Dendritic cell treated with granulocyte-macrophage colony-stimulating factor and Interleukin-4, amounts not matched to agents 40 ng/mL and 50 ng/mL, for 4 days (primary cell): Measurements from ENCODE around the gene NECAB2.
"Not testable (repeated sequence)": the region's sequence is repeated elsewhere in the genome, so short reads cannot be mapped to it uniquely, and the experiment has no call there.

Experiments
- H3K27ac Mint-ChIP-seq: one replicate; pipeline ENCODE4 v1.8.0; 2022; ENCODE audit warnings: mild to moderate bottlenecking, mixed read lengths
- H3K27me3 Mint-ChIP-seq: one replicate; pipeline ENCODE4 v1.8.0; 2022; ENCODE audit warnings: mild to moderate bottlenecking, mixed read lengths
- H3K36me3 Mint-ChIP-seq: one replicate; pipeline ENCODE4 v1.8.0; 2022; ENCODE audit warnings: low read depth, mixed read lengths
- H3K4me1 Mint-ChIP-seq: one replicate; pipeline ENCODE4 v1.8.0; 2022; ENCODE audit warnings: low read depth, mixed read lengths
- H3K4me3 Mint-ChIP-seq: one replicate; pipeline ENCODE4 v1.8.0; 2022; ENCODE audit warnings: mild to moderate bottlenecking, moderate library complexity, mixed read lengths
- H3K9me3 Mint-ChIP-seq: one replicate; pipeline ENCODE4 v1.8.0; 2022; ENCODE audit warnings: mixed read lengths
- intact Hi-C: fragments of 100-400 bp; cut with micrococcal nuclease; formaldehyde crosslinking; loops from one replicate; pipeline ENCODE4 v1.15.0; 2022

Gene NECAB2

DNA sequence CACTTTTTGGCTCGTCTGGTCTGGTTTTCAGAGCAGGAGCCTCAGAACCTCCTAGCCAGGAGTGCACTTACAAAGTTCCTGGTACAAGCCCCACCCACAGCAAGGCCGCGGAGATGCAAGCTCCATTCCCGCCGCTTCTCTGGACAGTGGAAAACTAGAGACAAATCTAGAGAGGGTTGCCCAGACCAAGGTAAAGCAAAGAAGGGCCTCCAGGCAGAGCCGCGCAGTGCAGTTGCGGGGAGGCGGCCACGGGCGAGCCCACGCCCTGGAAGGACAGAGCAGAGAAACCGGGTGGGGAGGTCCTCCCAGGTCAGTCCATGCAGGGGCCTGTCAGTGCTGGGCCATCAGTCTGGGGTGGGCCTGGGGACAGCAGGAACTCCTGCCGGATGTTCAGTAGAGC is 26.0 kb upstream of the NECAB2 start:
- H3K4me3 Mint-ChIP-seq = no peak overlapping the region
- H3K27ac Mint-ChIP-seq = no peak overlapping the region
- no peaks in the 10 kb centered on the region for H3K36me3 Mint-ChIP-seq
- no peaks in the 10 kb centered on the region for H3K9me3 Mint-ChIP-seq
- H3K4me1 Mint-ChIP-seq = peaks cover 8% of the 10 kb centered on the region
- H3K27me3 Mint-ChIP-seq = no peaks in the 10 kb centered on the region
- intact Hi-C loops = no loop called here

DNA sequence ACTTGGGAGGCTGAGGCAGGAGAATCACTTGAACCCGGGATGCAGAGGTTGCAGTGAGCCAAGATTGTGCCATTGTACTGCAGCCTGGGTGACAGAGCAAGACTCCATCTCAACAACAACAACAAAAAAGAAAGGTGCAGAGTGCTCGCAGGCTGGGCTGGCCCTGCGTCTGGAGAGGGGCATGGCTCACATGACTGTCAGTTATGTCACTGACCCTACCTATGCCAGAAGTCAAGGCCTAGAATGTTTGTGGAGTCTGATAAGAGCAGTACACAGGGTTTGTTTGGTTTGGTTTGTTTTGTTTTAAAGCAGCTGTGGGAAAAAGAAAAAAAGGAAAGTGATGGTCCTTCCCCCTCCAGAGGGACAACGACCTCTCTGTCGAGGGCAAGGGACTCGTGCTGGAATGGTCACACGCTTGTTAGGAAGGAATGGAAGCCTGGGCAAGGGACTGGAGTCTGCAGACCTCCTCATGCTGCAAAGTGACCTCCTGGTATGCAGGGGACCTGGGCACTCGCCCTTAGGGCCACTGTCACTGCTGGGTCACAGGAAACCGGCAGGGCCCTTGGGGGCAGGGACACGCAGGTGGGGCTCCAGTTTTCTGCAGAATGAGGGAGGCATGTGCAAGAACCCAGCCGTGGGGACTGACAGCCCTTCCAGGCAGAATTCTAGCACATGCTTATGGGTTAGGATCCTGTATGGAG is 25.1 kb upstream of the NECAB2 start:
- no peak overlapping the region for H3K4me3 Mint-ChIP-seq
- intact Hi-C loops = no loop called here
- no peaks in the 10 kb centered on the region for H3K27me3 Mint-ChIP-seq
- no peaks in the 10 kb centered on the region for H3K36me3 Mint-ChIP-seq
- H3K27ac Mint-ChIP-seq = no peak overlapping the region
- no peaks in the 10 kb centered on the region for H3K9me3 Mint-ChIP-seq
- peaks cover 8% of the 10 kb centered on the region for H3K4me1 Mint-ChIP-seq

DNA sequence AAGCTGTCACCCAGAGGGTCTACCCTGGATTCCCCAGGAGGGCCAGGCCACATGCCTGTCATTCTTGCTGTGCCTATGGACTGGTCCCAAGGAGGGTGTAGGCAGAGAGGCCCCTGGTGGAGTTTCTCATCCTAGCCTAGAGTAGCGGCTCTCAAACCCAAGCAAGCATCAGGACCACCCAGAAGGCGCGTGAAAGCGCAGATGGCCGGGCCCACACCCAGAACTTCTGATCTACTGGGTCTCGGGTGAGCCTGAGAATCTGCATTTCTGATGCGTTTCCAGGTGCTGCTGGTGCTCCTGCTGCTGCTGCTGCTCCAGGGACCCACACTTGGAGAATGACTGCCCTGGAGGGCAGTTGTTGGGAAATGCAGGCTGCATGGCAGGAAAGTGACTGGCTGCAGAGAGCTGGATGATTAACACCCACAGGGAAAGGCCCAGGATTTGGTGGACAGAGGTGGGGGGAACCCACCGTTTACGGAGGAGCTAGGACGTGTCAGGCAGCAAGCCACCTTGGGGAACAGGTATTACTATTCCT is 24.5 kb upstream of the NECAB2 start:
- H3K4me3 Mint-ChIP-seq = no peak overlapping the region
- no peaks in the 10 kb centered on the region for H3K27me3 Mint-ChIP-seq
- H3K4me1 Mint-ChIP-seq = peaks cover 8% of the 10 kb centered on the region
- no peaks in the 10 kb centered on the region for H3K9me3 Mint-ChIP-seq
- intact Hi-C loops = no loop called here
- no peaks in the 10 kb centered on the region for H3K36me3 Mint-ChIP-seq
- H3K27ac Mint-ChIP-seq = no peak overlapping the region

DNA sequence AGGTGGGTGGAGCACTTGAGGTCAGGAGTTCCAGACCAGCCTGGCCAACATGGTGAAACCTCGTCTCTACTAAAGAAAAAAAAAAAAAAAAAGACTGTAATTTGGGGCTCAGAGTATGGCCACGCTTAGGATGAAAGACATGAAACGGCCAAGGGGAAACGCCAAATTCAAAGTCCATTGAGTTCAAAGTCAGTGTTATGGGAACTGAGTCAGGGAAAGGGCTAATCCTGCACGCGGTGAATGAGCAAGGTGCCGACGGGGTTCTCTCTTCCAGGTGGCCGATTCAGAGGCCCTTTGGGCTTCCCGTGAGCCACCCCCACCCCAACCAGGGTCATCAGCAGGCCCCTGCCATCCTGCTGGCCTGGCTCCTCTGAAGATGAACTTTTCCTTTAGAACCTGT is 22.5 kb upstream of the NECAB2 start:
- Mint-ChIP-seq H3K9me3 (no peaks in the 10 kb centered on the region), H3K4me3 (no peak overlapping the region), H3K27ac (no peak overlapping the region), H3K27me3 (no peaks in the 10 kb centered on the region), H3K4me1 (no peaks in the 10 kb centered on the region), H3K36me3 (no peaks in the 10 kb centered on the region)
- intact Hi-C loops = no loop called here

DNA sequence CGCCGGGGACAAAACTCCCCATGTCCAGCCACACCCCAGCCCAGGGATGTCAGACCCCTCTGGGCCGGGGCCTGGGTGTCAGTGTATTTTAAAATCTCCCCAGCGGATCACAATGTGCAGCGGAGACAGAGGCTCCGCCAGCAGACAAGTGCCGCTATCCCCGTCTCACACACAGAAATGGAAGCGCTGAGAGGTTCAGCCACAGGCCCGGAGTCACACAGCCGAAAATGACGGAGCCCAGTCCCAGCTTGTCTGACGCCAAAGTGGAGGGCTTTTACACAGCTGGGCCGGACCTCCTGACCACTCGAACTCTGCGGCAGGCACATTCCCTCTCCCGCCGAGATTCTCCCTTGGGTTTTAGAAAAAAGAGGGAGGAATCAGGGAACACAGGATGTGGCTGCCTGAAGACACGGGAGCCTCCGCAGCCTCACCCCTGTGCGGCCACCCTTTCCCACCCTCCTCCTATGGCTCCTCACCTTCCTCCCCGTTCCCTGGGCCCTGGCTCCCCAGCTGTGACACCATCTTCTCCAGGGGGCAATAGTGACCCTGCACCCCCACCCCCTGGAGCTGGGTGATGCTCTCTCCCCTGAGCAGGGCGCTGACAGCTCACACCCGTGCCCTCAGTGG is 21.8 kb upstream of the NECAB2 start:
- no peaks in the 10 kb centered on the region for H3K36me3 Mint-ChIP-seq
- H3K4me1 Mint-ChIP-seq = peaks cover 3% of the 10 kb centered on the region
- no peak overlapping the region for H3K4me3 Mint-ChIP-seq
- H3K27ac Mint-ChIP-seq = no peak overlapping the region
- H3K9me3 Mint-ChIP-seq = no peaks in the 10 kb centered on the region
- H3K27me3 Mint-ChIP-seq = no peaks in the 10 kb centered on the region
- intact Hi-C loops = no loop called here

DNA sequence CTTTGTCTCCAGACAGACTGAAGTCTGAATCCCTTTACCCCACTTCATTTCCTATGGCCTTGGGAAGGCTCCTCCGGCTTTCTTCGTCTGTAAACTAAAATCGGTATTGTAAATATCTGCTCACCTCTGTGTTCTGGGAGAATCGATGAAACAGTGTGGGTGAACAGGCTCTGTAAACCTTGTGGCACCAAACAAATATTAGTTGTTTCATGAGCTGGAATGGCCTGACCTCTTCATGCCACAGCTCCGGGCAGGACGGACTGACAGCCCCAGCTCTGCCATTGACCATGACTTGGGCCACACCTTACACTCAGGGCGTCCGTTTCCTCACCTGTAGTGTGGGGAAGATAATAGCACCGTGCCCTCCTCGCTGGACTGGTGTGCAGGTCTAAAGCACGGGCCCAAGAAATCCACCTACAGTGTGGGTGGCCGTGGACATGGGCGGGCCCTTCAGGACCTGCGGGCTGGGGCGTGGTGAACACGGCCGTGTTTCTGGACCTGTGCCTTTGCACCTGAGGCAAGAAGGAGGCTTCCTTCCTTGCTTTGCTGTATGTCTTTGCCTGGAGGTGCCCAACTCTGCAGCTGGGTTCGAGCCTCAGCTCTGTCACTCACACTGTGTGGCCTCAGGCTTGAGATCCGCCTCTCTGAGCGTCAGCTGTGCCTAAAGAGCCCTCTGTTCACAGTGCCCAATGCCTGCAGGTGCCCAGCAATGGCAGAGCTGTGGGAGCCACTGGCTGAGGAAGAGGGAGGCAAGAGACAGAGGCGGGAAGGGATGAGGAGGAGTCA is 21.1 kb upstream of the NECAB2 start:
- Mint-ChIP-seq H3K4me3 (no peak overlapping the region), H3K4me1 (peaks cover 5% of the 10 kb centered on the region), H3K27me3 (no peaks in the 10 kb centered on the region), H3K9me3 (no peaks in the 10 kb centered on the region), H3K27ac (no peak overlapping the region), H3K36me3 (no peaks in the 10 kb centered on the region)
- intact Hi-C loops = no loop called here

DNA sequence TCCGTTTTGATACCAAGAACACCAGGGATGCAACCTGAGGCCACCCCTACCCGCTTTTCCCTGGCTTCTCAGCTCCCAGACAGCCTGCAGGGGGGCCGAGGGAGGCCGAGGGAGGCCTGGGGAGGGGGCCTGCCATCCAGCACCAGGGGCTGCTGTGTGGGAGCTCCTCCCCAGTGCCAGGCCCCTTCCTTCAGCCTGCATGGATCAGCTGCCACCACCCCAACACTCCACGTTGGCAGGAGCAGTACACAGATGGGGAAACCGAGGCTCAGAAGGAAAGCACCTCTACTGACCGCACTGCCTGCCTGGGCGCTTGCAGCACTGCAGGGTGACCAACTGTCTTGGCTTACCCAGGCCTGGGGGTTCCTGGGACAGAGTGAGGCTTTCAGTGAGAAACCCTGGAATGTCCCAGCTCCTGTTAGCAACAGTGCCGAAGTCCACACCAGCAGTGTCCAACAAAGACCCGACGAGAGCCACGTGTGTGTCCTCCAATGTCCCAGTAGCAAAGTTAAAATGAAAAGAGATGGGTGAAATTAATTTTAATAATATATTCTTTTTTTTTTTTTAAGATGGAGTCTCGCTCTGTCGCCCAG is 20.3 kb upstream of the NECAB2 start:
- Mint-ChIP-seq H3K36me3 (no peaks in the 10 kb centered on the region), H3K27ac (no peak overlapping the region), H3K27me3 (no peaks in the 10 kb centered on the region), H3K4me1 (peaks cover 9% of the 10 kb centered on the region), H3K9me3 (no peaks in the 10 kb centered on the region), H3K4me3 (no peak overlapping the region)
- intact Hi-C loops = no loop called here

DNA sequence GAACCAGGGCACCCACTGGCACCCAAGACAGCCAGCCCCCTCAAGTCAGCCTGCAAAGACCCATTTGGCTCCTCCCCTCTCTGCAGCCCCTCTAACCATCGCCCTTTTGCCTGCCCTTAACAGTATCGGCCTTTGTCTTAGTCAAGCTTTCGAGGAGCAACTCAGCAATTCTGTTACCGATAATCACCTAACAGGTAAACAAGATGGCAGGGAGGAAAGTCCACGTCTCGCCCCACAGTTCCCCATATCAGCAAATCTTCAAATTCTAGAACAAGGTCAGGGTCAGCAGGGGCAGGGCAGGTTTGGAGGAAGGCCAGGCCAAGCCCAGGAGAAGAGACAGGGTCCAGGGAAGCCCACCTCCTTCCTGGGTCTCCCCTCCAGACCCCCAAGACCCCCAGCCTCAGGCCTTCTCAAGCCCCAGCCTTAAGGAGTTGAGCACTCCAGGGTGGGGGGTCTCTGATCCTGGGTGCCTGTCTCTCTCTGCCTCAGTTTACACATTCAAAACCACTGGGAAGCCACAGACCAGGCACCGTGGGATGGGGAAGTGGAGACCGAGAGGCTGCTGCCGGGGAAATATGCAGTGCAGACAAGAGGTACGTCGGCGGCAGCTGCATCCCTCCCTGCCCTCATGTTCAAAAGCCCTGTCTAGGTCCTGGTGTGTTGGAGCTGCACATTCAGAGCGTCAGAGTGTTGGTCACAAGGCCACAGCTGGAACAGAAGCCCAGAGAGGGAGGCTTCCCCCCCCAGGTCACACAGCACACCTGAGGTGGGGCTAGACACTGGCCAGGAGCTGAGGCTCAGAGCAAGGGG is 18.9 kb upstream of the NECAB2 start:
- intact Hi-C loops = no loop called here
- H3K27me3 Mint-ChIP-seq = no peaks in the 10 kb centered on the region
- no peaks in the 10 kb centered on the region for H3K9me3 Mint-ChIP-seq
- no peak overlapping the region for H3K27ac Mint-ChIP-seq
- no peaks in the 10 kb centered on the region for H3K36me3 Mint-ChIP-seq
- no peak overlapping the region for H3K4me3 Mint-ChIP-seq
- peaks cover 17% of the 10 kb centered on the region for H3K4me1 Mint-ChIP-seq

DNA sequence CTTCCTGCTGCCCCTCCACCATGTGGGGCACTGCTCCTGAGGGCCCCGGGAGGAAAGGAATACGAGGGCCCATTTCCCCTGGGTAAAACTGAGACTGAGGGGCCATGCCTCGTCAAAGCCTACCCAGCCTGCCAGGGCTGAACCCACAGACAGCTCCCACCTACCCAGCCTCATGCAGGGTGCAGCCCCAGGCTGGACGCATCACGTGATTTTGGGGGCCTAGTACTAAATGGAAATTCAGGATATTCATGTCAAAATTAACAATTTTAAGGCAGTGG is 18.4 kb upstream of the NECAB2 start:
- no peaks in the 10 kb centered on the region for H3K27me3 Mint-ChIP-seq
- H3K9me3 Mint-ChIP-seq = no peaks in the 10 kb centered on the region
- intact Hi-C loops = no loop called here
- H3K4me3 Mint-ChIP-seq = no peak overlapping the region
- peaks cover 22% of the 10 kb centered on the region for H3K4me1 Mint-ChIP-seq
- no peaks in the 10 kb centered on the region for H3K36me3 Mint-ChIP-seq
- H3K27ac Mint-ChIP-seq = no peak overlapping the region

DNA sequence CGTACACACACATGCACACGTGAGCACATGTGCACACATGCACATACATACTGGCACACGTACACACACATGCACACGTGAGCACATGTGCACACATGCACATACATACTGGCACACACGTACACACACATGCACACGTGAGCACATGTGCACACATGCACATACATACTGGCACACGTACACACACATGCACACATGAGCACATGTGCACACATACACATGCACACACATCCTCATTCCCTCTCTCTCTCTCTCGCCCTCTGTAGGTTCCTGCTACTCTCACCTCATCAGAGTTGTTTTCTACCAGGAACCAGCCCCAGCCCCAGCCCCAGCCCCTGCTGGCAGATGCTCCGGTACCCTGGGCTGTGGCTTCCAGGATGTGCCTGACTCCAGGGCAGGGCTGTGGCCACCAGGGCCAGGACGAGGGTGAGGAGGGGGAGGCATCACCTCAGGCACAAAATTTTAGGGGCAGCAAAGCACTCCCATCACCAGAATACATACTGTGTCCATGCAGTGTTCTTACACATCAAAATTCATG is 17.1 kb upstream of the NECAB2 start:
- H3K4me3 Mint-ChIP-seq, intact Hi-C loops, H3K27ac Mint-ChIP-seq, H3K36me3 Mint-ChIP-seq, H3K9me3 Mint-ChIP-seq, H3K27me3 Mint-ChIP-seq: not testable (repeated sequence)
- peaks cover 27% of the 10 kb centered on the region for H3K4me1 Mint-ChIP-seq

DNA sequence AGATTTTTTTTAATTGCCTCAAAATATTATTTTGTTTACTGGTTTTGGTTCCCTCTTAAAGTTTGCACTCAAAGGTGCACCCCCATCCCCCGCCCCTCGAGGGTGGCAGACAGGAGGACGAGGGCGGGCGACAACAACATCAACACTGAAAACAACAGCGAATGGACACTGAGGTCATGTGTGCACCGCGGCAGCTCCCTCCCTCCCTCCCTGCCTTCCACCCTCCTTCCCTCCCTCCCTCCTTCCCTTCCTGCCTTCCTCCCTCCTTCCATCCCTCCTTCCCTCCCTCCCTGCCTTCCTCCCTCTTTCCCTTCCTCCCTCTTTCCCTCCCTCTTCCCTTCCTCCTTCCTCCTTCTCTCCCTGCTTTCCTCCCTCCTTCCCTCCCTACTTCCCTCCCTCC is 16.5 kb upstream of the NECAB2 start:
- intact Hi-C loops = no loop called here
- Mint-ChIP-seq H3K27me3 (peaks cover 2% of the 10 kb centered on the region), H3K27ac (no peak overlapping the region)

DNA sequence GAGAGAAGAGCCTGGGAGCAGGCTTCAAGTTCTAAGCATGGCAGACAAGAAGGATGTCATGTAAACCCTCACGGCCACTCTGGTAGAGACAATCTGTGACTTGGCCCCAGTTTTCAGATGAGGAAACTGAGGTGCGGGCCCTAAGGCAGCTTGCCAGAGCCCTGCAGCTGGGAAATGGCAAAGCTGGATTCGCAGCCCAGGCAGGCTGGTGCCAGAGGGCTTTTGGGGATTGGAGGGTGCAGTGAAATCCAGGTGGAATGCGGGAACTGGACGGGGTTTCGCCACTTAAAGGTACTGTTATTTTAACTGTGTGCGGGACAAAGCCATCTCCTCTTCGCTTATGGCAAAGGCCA is 15.5 kb upstream of the NECAB2 start:
- H3K4me3 Mint-ChIP-seq = peak overlapping the region; percentile 45
- peaks cover 8% of the 10 kb centered on the region for H3K36me3 Mint-ChIP-seq
- peak overlapping the region; percentile 89 for H3K27ac Mint-ChIP-seq
- intact Hi-C loops = no loop called here
- H3K4me1 Mint-ChIP-seq = peaks cover 41% of the 10 kb centered on the region
- H3K9me3 Mint-ChIP-seq = no peaks in the 10 kb centered on the region
- H3K27me3 Mint-ChIP-seq = peaks cover 2% of the 10 kb centered on the region

More for the DNA sequence above, 16.5 kb upstream of the NECAB2 start:
- peaks cover 33% of the 10 kb centered on the region for H3K4me1 Mint-ChIP-seq
- no peak overlapping the region for H3K4me3 Mint-ChIP-seq
- no peaks in the 10 kb centered on the region for H3K36me3 Mint-ChIP-seq
- H3K9me3 Mint-ChIP-seq = no peaks in the 10 kb centered on the region

DNA sequence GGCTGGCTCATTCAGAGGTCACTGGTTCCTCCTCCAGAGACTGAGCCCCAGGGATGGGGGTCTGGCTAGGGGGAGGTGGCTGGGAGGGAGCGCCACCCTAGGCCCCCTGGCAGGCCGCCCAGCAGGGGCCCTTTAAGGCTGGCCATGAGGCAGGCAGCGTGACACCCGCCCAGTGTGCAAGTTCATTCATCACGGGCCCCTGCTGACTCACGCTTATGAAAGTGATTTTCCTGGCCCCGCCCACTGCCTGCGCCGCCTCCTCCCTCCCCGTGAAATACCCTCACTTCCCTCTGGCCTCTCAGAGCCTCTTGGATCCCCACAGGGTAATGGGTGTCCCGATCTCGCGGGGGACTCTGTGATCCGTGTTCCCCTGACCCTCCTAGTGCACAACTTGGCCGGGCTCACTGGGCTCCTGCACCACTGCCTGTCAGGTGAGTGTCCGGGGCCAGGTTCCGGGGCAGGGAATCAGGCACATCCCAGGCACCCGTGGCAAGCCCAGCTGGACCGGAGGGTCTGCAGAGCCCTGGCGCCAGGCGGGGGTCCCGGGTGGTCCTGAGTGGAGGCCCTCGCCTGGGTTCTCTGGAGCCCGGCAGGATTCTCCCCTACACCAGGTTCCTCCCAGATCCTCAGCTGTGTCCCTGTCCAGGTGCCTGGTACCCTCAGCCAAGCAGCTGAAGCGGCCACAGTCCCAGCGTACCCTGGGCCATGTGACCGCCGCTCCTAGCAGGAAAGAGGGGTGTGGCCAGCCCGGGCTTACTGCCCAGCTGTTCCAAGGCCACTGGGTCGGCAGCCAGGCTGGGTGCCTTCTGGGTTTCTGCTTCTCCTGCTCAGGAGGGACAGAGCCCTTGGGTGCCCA is 14.9 kb upstream of the NECAB2 start, which contains the start of gene OSGIN1:
Gene OSGIN1, plus strand, starts transcription at position 301 of the 856 bp plus-strand sequence. CDS start 4,432 bp downstream, outside the sequence.
- Mint-ChIP-seq H3K9me3 (no peaks in the 10 kb centered on the region), H3K27ac (peak within 1 kb of the TSS; percentile 89), H3K36me3 (peaks cover 14% of the 10 kb centered on the region), H3K27me3 (peaks cover 2% of the 10 kb centered on the region), H3K4me3 (peak within 1 kb of the TSS; percentile 77), H3K4me1 (peaks cover 41% of the 10 kb centered on the region)
- intact Hi-C loops = no loop called here
